GM18526 (cell line): ENCODE results near the gene ADAM12.

ENCODE experiments used
- POLR2A ChIP-seq: IDR thresholded peaks from 3 replicates; pipeline ENCODE4 v1.6.1; 2011; ENCODE audit not compliant: insufficient read length; ENCODE audit errors: extremely low read depth

ADAM12 gene

GRCh38 chr10:126268013-126268920 lies 120.0 kb downstream of the ADAM12 start:
- no peak for TF ChIP-seq POLR2A

GRCh38 chr10:126264102-126265018 lies 123.9 kb downstream of the ADAM12 start:
- no peak for TF ChIP-seq POLR2A

DNA sequence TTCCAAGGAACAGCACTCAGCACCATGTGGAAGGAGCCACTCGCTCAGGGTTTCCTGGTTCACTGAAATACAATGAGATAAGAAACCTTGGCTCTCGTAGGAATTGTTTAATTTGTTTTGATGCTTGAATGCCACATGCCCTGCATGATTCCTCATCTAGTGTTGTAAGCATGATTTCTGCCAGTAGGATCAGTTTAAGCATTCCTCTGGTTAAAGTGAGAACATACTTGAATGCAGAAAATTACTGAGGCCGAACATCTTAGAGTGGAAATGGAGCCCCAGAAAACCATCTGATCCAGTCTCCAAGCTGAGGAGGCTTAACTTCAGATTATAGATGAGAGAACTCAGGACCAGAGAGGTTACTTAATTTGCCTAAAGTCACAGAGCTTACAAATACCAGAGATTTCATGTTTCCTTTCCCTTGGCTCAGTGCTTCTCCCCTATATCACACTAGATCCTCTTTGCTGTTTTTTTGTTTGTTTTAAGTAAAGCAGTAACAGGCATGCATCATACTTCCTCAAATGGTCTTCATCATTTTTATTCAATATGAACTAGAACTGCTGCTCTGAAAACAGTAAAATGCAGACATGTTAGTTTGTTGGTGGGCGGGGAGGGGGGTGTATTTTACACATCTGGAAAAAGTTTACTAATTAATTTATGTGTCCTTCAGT lies 125.1 kb downstream of the ADAM12 start:
- no peak for TF ChIP-seq POLR2A

DNA sequence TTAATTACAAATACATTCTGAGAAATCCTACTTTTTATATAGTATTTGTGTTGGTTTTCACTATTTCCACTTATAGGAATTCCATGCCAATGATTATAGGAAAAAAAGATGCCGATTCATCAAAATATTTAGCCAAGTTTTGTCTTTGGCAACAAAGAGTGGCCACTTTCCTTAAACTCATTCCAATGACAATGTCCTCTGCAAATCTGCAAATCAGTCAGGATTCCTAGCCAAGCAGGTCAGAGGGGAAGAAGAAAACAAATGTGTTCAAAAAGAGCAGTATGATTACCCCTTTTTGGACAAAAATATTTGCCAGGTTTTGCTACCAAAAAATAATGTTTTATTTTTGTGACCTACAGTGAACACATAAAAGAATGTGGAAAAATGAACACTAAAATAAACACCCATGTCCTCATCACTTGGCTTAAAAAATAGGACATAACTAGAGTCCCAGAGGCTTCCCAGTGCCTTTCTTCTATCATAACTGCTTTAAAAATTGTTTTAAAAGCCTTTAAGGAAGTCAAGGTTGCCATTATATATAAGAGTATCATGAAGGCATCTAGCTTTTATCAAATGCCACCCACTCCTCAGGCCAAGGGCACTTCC lies 125.9 kb downstream of the ADAM12 start:
- TF ChIP-seq POLR2A = no peak

DNA sequence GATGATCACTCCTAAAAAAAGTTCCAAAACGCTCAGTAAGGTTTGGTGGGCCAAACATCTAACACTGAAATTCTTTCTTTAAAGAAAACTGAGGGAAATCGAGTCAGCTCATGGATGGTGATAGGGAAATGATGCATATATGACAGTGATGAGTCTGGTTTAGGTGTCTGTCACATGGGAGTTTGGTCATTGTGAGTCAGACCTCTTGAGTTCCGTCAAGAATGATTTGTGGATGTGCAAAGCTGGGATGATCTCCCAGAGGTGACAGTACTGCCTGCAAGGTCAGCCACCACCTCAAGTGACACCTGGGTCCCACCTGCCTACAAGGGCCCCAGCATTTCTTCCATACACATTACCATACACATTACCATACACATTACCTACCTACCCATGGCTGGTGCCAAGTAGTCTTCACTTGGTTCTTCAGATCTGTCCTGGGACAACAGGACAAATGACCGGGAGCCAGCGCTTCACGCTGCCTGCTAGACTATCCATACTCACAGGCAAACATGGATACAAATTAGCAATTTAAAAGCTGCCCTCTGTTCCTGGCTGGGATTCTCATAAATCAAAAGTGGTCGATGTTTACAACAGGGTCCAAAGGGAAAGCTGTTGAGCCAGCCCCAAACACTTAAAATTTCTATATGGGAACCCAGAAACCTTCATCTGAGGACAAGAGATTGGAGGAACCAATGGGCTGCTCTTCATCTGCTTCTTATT lies 128.4 kb downstream of the ADAM12 start:
- TF ChIP-seq POLR2A = no peak

DNA sequence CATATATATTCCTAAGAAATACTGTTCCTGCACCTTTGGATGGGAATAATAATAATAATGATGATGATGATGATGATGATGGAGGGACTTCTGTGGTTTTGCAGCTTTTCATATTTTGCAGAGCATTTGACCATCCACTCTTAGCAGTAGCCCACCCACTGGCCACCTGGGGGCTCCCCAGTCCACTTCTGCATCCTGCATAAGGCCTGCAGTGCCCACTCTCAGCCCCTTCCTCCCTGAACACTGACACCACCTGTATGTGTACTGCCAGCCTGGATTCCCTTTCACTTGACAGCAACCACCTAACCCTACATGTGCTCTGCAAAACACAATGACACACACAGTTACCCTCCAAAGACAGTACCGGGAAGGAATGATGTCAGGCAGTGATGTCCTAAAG lies 131.4 kb downstream of the ADAM12 start:
- TF ChIP-seq POLR2A = no peak

GRCh38 chr10:126255313-126255712 lies 133.0 kb downstream of the ADAM12 start:
- no peak for TF ChIP-seq POLR2A

GRCh38 chr10:126253611-126253998 lies 134.7 kb downstream of the ADAM12 start:
- TF ChIP-seq POLR2A = no peak

DNA sequence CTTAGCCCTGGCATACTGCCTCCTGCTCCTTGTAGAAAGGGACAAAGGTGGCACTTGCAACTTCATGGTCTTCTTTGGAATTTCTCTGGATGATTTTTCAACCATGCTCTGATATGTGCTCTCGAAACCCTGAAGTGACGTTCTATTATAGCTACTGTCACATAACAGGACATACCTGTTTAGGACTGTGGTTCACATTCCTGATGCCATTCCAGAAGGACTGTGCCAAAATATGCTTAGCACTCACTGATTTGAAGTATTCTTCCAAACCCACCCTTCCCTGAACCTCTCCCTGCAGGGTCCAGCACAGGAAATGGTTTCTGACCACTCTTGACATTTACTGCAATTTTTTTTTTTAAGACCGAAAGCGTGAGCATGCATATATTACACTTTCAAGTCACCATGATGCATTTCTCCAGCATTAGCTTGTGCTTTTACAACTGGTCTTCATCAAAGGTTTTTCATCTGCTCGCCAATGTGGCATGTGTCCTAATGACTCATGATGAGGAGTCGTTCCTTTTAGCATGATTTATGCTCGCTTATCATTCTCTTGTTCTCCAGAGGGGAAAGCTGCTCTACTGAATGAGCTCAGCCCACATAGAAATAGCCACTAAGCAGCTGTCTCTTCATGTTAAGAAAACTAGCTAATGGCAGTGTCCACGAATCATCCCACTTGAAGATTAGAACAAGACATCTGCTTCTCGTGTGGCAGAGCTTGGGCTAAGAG lies 135.2 kb downstream of the ADAM12 start:
- TF ChIP-seq POLR2A = no peak

GRCh38 chr10:126251778-126252407 lies 136.4 kb downstream of the ADAM12 start:
- TF ChIP-seq POLR2A = no peak

GRCh38 chr10:126250527-126251310 lies 137.6 kb downstream of the ADAM12 start:
- TF ChIP-seq POLR2A = no peak

- no peak for TF ChIP-seq POLR2A
Observed at GRCh38 chr10:126250045-126250444, 138.2 kb downstream of the ADAM12 start.
